ENCODE measurements around the gene SYT3.

The SYT3 gene

GRCh38 chr19:50658441-50659317, 19.0 kb upstream of the SYT3 start:
- no peak overlapping the region for H3K27ac ChIP-seq (ENCODE audit: poor library complexity, severe bottlenecking)
- no peak for DNase-seq (ENCODE audit: low spot score)

DNA sequence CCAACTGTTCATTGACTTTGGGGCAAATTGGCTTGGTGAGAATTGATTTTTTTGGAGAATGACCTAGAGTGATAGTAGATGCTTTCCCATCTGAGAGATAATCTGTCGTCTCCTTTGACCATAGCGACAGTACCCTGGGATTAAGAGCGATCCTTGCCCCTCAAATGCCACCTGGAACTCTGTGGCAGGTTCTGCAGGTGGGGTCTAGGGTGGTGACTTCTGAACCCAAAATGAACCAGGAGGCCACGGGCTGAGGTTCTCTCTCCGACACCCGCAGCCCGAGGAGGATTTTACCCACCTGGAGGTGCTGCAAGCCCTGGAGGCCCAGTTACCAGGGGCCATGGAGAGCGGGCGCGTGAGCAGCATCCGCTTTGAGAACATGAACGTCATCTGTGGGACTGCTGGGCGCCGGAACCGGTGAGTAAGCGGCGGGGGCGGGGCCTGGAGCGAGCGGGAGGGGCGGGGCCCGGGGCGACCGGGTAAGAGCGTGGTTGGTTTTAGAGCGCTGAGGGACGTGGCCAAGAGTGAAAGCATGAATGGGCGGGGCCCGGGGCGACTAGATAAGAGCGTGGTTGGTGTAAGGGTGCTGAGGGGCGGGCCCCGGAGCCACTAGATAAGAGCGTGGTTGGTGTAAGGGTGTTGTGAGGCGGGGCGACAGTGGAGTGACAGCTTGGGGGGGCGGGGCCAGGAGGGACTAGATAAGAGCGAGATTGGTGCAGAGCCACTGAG, 18.2 kb upstream of the SYT3 start:
- peak; percentile 94 for ATAC-seq (ENCODE audit: low read depth)
- no peak overlapping the region for H3K27ac ChIP-seq (ENCODE audit: poor library complexity, severe bottlenecking)

More at GRCh38 chr19:50658441-50659317, 19.0 kb upstream of the SYT3 start:
- TF ChIP-seq CTCF (IDR thresholded peaks at IDR 0.05; ENCODE audit: poor library complexity, severe bottlenecking): no peak
- Histone ChIP-seq H3K4me3 (ENCODE audit: severe bottlenecking) (peak overlapping the region; percentile 36), H3K4me1 (ENCODE audit: insufficient read depth, poor library complexity, severe bottlenecking) (no peaks in the 10 kb centered on the region), H3K36me3 (ENCODE audit: low read depth) (no peaks in the 10 kb centered on the region), H3K27me3 (ENCODE audit: insufficient read depth, poor library complexity, severe bottlenecking) (peaks cover 26% of the 10 kb centered on the region), H3K9me3 (ENCODE audit: severe bottlenecking) (no peaks in the 10 kb centered on the region)
- ATAC-seq (ENCODE audit: low read depth): peak; percentile 59

DNA sequence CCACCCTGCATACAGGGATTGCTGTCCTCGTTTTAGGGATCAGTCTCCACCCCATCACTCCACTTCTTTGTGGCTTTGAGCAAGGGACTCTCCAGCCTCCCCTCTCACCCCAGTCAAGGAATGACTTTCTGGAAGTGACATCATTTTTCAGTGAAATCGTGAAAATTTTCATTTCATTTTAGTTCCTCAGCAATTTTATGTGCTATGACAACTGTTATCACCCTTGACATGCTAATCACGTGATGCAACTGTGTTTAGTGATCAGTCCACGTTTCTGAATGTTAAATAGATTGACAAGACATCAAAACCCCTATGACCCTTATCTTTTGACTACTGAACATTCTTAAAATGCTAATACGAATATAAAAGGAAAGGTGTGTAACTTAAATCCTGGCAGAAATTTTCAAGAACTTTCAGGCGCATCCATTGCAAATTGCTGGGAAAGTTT, 17.6 kb upstream of the SYT3 start:
- Histone ChIP-seq H3K4me3 (ENCODE audit: severe bottlenecking) (no peak overlapping the region), H3K9me3 (ENCODE audit: severe bottlenecking) (no peaks in the 10 kb centered on the region), H3K36me3 (ENCODE audit: low read depth) (no peaks in the 10 kb centered on the region), H3K27ac (ENCODE audit: poor library complexity, severe bottlenecking) (no peak overlapping the region), H3K4me1 (ENCODE audit: insufficient read depth, poor library complexity, severe bottlenecking) (no peaks in the 10 kb centered on the region), H3K27me3 (ENCODE audit: insufficient read depth, poor library complexity, severe bottlenecking) (peaks cover 20% of the 10 kb centered on the region)
- no peak for TF ChIP-seq CTCF (IDR thresholded peaks at IDR 0.05; ENCODE audit: poor library complexity, severe bottlenecking)
- ATAC-seq (ENCODE audit: low read depth): no peak
- DNase-seq (ENCODE audit: low spot score): no peak

More for the DNA sequence above, 18.2 kb upstream of the SYT3 start:
- peak overlapping the region; percentile 36 for H3K4me3 ChIP-seq (ENCODE audit: severe bottlenecking)
- H3K27me3 ChIP-seq (ENCODE audit: insufficient read depth, poor library complexity, severe bottlenecking): peaks cover 22% of the 10 kb centered on the region
- no peaks in the 10 kb centered on the region for H3K4me1 ChIP-seq (ENCODE audit: insufficient read depth, poor library complexity, severe bottlenecking)
- H3K36me3 ChIP-seq (ENCODE audit: low read depth): no peaks in the 10 kb centered on the region
- H3K9me3 ChIP-seq (ENCODE audit: severe bottlenecking): no peaks in the 10 kb centered on the region
- peak; percentile 98 for DNase-seq (ENCODE audit: low spot score)
- no peak for TF ChIP-seq CTCF (IDR thresholded peaks at IDR 0.05; ENCODE audit: poor library complexity, severe bottlenecking)

- Histone ChIP-seq H3K27ac (ENCODE audit: poor library complexity, severe bottlenecking) (no peak overlapping the region), H3K9me3 (ENCODE audit: severe bottlenecking) (no peaks in the 10 kb centered on the region), H3K4me1 (ENCODE audit: insufficient read depth, poor library complexity, severe bottlenecking) (no peaks in the 10 kb centered on the region), H3K27me3 (ENCODE audit: insufficient read depth, poor library complexity, severe bottlenecking) (no peaks in the 10 kb centered on the region), H3K4me3 (ENCODE audit: severe bottlenecking) (no peak overlapping the region), H3K36me3 (ENCODE audit: low read depth) (no peaks in the 10 kb centered on the region)
- no peak for DNase-seq (ENCODE audit: low spot score)
- no peak for TF ChIP-seq CTCF (IDR thresholded peaks at IDR 0.05; ENCODE audit: poor library complexity, severe bottlenecking)
- no peak for ATAC-seq (ENCODE audit: low read depth)
Observed at GRCh38 chr19:50654882-50655281, 15.2 kb upstream of the SYT3 start.
